GM23248 (cell line): ENCODE measurements around the gene ZNF292.

Experiments used
- EZH2 ChIP-seq: fragments of 200-600 bp; sonication (generic); IDR thresholded peaks from 2 replicates; pipeline ENCODE4 v1.6.1; 2018; ENCODE audit warnings: antibody characterized with exemption, mild to moderate bottlenecking; ENCODE audit not compliant: insufficient read depth, poor library complexity, severe bottlenecking
- EZH2phosphoT487 ChIP-seq: fragments of 200-600 bp; sonication (generic); IDR thresholded peaks from 2 replicates; pipeline ENCODE4 v1.6.1; 2018; ENCODE audit warnings: antibody characterized with exemption, moderate library complexity, mild to moderate bottlenecking, low read depth; ENCODE audit not compliant: insufficient read depth

GRCh38 chr6:87150406-87150805 lies 5.0 kb upstream of the ZNF292 start:
- no peak for TF ChIP-seq EZH2
- no peak for TF ChIP-seq EZH2phosphoT487
